Measurements from ENCODE around the gene ASCC1.

Gene ASCC1

DNA sequence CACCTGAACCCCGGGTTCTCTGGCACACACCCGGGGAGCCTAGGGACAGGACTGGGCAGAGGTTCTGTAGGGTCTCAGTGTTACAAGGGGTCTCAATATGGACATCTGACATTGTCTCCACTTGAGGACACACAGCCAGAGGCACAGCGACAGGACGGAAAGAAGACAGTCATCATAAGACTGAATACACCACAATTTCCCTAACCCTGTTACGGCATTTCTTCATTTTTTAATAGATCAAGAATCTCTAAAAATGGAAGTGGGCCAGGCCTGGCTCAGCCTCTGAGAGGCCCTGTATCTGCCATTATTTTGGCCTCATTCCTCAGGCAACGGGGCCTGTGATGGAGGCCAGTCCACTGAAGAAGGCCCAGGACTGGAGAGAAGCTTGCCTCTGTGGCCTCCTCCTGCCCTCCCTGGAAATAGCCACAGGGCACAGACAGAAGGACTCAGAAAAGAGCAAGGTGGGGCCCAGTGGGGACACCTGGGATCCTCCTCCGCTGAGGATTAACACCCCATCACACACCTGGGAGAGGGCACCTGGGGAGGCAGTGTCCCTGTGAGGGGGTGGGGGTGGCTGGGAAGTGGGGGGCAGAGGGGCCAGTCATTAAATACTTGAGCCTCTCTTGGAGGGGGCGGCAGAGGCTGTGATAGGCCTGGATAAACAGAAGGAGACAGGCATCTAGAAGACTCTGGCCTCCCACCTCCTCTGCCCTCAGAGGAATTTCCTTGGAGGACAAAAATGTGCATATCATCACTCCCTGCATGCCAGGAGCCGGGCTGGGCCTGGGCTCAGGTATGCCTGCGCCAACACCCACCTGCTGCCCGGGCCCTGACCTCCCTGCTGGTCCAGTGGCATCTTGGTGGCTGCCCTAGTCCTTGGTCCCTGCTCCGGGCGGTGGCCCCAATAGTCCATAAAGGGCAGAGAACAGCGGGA is 135.8 kb downstream of the ASCC1 start:
- DNase-seq, result no peak

DNA sequence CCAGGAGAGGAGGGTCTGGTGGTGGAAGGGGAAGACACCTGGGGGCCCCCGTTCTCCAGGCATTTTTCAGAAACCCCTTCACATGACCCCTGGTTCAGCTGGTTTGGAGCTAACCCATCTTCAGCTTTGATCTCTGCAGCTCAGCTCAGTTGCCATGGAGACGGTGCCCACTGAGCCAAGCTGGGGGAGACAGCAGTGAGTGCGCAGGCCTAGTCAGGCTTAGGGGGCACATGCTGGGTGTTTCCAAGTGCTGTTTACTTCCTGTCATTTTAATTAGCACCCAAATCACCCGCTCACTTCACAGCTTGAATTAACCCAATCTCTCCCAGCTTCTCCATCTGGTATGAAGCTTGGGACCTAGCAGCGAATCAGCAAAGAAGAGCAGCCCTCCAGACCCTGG is 136.7 kb downstream of the ASCC1 start:
- no peak for DNase-seq

DNA sequence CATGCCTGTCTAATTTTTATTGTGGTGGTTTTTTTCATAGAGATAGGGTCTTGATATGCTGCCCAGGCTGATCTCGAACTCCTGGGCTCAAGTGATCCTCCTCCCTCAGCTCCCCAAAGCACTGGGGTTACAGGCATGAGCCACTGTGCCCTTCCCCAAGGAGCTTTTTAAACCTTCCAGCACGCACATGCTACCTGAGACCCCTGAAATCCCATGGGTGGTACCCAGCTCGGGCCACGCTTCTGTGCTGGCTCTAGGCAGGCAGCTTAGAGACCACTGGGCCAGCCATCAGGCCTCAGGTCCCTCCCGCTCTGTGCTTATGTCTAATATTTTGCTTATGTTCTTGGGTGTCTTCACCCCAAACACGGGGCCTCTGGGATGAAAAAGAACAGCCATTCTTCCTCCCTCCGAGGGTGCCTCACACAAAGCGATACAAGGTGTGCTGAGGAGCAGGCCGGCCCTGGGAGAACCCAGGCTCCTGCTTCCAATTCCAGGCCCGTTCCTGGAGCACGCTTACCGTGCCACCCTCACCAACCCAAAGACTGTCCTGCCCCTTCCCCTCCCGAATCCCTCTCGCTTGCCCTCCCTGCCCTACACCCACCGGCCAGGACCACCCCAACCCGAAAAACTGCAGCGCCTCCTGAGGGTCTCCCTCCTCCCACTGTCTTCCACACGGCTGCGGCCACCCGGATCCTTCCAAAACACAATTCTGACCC is 138.6 kb downstream of the ASCC1 start:
- DNase-seq, result no peak

DNA sequence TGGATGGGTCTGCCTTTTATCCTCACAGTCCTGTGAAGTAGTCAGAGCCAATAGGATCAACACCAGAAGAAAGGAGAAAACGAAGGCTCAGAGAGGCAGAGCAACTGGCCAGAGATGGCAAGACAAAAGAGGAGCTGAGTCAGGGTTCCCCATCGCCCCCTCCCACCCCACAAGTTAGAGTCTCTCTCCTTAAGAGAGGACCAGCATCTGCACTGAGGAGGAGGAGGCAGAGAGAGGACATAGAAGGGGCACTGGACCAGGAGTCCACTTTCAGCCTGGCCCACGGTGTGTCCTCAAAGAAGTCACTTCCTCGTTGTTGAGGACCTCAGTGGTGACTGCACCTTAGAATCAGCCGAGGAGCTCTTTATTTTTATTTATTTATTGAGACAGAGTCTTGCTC is 139.3 kb downstream of the ASCC1 start:
- no peak for DNase-seq

DNA sequence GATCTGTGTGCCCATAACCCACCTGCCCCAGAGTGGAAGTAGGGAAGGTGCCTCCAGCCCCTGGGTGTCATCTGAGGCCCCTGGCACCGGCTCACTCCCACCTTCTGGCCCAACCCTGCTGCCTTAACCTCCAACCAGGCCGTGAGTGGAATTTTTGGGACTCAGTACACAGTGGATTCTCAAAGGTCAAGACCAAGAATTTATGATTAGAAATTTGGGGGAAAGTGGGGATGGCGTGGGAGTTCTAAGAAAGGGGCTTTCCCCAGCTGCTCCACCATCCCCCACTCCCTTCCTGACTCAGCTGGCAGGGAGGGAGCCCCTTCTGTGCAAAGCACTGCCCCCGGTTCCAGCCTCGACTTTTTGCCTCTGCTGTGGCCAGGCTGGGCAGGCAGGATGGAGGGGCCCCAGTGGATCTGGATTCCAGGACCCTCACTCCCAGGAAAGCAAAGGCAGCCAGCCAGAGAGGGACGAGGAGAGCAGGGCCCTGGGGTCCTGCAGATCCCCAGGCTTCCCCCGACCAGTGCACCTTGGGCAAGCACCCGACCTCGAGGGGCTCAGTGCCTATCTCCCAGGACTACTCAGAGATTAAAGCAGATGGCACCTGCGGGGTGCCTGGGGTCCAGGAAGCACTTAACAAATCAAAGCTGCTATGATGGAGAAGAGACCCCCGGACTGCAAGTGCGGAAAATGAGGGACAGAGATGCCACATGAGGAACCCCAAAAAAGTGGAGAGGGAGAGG is 140.5 kb downstream of the ASCC1 start:
- no peak for DNase-seq

DNA sequence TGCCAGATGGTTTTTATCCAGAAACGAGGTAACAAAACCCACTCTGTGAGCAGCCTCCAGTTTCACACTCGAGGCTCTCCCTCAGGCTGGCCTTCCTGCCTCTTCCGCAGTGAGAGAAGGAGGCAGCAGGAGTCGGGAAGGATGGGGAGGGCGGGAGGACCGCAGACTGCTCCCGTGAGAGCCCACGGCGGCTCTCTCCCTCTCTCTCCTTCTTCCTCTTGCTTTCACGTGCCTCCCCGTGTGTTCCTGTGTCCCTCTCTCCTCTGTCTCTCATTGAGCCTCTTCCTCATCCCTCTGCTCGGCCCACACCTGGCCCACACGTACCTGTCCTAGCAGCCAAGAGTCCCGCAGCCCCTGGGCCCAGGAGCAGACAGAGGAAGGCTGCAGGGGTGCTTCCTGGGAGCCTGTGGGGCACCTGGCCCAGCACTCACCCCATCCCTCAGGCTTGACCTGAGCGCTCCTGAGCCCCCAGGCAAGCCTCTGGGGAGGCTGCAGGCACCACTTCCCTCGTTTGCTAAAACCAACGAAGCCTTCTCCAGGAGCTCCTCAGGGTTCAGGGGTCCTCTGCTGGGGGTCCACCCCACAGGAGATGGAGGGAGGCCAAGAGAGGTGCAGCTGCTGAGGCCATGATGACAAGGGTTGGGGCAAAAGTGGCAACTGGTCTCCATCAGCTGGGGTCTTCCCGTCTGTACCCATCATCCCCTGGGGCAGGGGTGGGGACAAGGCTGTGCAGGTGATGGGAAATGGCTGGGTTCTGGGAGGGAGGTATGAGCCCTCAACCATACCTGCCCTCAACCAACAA is 141.3 kb downstream of the ASCC1 start:
- no peak for DNase-seq

DNA sequence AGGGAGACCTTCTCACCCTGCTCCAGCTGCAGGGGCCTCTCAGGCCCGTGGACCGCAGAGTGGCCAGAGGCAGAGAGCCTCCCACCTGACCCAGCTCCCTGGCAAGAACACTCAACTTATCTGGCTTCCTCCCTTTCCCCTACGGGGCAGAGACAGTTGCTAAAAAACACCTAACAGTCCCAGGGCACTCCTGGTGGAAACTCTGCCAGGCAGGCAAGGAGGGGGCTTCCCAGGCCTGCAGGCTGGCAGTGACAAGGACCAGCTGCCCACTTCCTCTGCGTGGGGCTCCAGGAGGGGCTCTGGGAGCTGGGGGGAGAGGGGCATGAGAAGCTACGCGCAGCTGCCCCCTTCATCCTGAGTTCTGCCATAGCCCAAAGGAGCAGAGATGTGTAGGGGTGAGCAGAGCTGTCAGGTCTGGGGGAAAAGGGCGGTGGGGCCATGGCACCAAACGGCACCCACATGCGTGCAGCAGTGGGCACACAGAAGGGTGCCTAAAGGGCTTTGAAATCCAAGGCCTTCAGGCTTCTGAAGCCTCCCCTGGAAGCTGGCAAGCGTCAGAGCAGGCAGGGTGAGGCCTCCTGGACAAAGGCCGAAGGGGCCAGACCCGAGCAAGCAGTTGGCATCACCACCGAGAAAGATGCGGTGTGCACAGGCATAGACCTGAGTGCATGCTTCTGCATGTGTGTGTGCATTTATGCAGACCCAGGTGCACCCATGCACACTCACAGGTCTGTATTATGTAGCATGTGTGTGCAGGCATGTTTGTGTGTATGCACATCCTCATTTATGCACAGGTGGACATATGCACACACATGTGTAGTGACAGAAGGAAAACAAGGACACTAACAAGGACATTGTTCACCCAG is 142.1 kb downstream of the ASCC1 start:
- no peak for DNase-seq

DNA sequence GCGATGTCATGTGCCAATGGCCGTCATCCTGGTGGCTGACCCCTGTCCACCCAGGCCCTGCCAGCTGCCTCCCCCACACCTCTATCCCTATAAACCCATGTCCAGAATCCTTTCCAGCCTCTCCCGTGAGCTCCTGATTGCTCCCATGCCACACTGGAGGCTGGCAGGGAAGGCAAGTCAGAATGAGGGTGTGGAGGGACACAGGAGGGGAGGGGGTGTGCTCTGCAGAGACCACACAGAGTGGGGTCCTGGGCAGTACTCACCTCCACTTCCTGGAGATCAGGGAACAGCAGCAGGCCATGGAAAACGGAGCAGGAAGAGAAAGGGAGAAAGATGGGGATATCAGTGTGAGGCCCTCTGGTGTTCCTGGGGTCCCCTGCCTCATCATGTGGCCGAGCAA is 143.4 kb downstream of the ASCC1 start:
- DNase-seq, result no peak

DNA sequence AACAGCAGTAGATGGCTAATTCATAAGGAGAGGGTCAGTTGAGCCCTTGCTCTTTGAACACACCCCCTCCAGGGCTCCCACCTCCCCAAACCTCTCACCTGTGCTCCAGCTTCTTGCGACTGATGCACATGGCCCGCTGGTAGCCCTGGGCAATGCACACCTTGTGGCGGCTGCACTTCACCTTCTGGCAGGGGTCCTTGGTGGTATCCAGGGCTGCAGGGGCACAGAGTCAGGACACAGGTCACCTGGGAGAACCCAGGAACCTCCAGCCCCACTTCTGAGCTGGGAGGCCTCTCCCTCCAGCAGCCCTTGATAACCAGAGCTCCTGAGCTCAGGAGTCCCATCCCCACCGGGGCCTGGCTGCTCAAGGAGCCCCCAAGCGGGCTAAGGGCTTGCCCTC is 144.0 kb downstream of the ASCC1 start:
- DNase-seq, result no peak

DNA sequence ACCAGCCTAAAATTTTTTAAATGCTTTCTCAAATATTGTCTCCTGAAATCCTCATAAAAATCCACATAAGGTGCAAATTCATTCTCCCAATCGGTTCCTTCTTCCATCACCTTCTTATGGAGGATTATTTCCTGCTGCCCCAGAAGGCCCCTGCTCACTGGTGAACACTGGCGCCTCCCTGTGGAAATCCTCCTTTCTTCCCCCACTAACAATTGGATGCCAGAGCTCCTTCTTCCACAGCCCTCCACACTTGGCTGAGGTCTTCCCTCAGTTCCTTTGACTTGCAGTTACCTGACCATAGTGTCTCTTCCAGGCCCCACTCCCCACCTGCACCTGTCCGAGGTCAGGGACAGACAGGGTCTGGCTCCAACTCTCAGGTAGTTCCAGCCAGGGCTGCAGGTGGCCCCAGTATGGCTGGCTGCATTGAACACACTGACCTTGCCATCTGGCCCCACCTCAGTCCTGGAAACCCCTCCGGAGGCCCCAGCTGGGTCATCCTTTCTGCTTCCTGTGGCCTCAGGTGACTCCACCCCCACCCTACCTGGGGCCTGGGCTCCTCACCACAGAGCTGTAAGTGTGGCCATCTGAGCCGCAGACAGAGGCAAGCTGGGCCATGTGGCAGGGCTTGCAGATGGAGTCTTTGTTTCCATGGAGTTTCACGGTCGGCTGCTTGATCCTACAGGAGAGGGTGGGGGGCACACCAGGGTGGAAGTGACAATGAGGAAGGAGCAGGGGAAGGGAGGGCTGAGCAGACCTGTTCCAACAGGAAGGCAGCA is 146.1 kb downstream of the ASCC1 start:
- DNase-seq, result no peak

DNA sequence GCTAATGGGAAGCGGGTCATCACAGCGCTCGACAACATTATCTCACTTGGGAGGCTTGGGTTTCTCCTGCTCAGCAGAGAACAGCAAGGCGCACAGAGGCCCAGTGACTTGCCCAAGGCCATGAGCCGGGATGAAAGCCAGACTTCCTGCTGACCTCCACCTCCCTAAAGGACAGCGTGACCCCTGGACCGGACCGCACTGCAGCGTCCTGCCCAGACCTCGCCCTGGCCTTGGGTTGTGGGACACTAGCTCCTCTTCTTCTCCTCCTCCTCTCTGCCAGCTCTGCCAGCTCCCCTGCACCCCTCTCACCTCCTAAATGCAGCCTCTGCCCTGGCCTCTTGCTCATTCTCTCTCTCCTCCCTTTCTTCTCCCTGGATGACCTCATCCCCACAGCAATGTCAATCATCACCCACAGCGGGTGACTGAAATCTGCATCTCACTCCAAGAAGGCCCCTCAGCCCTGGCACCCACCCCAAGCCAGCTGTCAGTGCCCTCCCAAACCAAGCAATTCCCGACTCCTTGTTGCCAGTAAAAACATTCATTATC is 147.1 kb downstream of the ASCC1 start:
- DNase-seq, result no peak

DNA sequence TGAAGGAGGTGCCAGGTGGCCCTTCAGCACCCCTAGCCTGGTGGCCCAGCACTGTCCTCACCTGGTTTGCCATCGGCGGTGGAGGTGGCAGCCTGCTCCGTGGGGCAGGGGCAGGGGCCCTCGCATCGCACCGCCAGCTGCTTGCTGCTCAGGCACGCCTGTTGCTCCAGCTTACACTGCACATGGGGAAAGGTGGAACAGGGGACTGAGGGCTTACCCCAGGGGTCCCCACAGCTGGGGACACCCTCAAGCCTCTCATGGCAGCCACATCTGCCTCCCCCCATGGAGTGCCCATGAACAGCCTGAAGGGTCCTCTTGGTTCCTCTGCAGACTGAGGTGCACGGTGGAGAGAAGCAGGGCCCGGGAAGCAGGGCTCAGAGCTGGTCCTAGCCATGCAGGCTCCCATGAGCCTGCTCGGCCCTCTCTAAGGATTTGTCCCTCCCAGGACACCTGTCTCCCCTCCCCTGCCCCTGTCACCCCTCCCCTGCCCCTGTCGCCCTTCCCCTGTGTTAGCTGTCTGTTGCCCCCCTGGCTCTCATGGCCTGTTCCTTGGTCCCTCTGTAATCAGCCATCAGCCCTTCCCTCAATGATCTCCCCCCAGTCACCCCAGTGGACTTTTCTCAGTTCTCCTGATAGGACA is 147.8 kb downstream of the ASCC1 start:
- no peak for DNase-seq

DNA sequence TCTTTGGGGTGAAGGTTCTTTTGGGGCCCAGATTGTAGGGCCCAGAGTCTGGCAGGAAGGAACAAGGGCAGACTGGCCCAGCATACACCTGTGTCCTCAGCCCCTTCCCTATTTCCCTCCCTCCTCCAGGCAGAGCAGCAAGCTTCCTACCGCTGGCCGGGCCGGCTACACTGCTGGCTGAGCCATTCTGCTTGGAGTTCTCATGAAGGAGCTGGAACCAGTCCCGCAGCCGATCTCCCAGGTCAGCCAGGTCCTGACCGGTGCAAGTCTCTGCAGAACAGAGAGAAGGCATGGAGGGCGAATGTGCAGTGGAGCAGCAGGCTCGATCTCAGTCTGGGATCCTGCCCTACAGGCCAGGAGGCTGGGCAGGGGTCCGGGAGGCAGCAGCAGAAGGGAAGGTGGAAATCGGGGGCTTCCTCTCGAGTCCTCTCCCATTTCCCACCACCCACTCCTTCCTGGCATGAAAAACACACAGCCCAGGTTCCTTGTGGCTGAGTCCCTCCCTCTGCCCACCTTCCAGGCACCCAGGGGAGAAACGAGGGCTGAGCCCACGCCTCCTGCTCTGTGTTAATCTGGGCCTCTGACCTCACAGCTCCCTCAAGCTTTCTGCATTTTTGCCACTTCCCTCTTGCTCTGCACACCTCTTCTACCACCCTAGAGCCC is 148.5 kb downstream of the ASCC1 start:
- DNase-seq, result no peak

DNA sequence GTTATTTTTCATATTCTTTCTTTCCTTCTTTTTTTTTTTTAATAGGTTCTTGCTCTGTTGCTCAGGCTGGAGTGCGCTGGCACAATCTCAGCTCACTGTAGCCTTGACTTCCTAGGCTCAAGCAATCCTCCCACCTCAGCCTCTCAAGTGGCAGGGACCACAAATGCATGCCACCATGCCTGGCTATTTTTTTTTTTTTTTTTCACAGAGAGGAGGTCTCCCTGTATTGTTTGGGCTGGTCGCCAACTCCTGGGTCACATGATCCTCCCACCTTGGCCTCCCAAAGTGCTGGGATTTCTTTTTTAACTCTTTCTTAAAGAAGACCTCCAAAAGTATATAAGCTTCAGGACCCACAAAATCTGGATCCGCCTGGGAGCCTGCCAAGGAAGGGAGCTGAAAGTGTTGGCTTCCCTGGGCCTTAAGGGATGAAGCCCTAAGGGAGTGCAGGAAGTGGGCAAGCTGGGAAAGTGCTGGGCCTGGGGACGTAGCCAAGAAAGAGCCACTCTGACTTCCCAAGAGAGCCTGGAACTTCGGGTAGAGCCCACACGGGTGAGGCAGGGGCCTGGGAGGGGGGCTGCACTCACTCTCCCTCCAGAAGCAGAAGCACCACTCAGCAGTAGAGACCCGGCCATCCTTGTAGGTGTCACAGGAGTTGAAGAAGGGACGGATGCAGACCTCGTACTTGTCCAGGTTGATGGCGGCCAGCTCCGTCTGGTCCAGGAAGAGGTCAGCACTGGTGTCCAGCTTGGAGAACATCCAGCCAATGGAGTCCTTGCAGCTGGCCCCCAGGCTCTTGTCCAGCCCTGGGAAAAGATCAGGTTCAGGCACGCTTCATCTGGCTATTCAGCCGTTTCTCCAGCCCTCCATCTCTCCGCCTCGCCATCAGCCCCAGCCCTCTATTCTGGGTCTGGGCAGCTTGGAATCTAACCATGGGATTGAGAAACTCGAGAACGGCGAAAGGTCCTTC is 149.5 kb downstream of the ASCC1 start:
- DNase-seq, result no peak

DNA sequence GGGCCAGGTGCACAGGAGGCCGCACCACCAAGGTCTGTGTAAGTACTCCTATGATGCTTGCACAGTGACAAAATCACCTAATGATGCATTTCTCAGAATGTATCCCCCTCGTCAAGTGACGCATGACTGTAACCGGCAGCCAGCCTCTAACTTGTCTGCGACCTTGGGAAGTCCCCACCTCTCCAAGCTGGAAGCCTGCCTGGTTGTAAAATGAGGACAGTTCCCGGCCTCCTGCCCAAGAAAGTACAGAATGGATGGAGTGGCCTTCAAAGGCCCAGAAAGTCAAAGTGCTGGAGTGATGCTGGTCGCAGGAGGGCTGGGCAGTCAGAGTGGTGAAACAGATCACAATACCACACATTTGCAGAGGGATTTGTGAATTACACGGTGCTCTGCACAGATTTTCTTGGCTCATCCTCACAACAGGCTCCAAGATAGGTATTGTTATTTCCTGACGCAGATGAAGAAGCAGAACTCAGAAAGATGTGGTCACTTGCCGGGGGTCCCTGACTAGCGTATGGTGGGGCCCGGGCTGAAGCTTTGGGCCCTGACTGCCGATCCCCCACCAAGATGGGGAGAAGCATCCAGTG is 150.5 kb downstream of the ASCC1 start:
- DNase-seq, result no peak

DNA sequence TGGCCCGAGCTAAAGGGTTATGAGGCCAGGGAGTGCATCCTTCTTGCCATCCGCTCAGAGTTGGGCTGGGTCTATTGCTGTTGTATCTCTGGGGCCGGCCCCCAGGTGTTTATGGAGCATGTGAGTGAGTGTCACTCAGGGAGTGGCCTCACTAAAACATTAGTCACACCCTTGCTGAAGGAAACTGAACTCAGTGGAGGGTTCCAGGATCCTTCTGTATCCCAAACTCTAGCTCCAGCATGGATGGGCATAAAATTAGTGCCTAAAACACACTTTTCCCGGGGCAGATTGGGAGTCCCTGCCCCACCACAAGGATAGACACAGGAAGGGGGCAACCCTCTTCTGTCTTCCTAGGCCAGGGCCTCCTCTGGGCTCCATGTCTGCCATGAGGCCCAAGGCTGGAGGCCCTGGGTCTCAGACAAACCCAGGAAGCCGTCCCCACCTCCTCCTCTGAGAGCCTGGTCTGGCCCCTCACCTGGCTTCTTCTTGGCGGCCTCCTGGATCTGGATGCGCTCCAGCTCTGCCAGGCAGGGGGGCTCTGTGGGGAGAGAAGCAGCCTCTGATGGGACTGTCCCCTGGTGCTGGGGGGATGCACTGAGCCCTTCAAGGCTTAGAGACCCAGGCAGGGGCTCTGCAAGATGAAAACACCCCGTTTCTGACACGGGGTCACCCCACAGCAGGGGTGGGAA is 152.2 kb downstream of the ASCC1 start:
- DNase-seq, result no peak
